ENCODE measurements around the gene DNAH1.

The DNAH1 gene

GRCh38 chr3:52303811-52304210 is 12.3 kb upstream of the DNAH1 start:
- no peak for DNase-seq (ENCODE audit: low read depth)
- no peak for TF ChIP-seq CTCF (IDR thresholded peaks at IDR 0.05; ENCODE audit: control insufficient read depth, insufficient read depth, low read depth, low read length, missing control alignments)
- H3K4me3 ChIP-seq (ENCODE audit: control insufficient read depth, low read depth, low read length), result no peak overlapping the region

- TF ChIP-seq CTCF (IDR thresholded peaks at IDR 0.05; ENCODE audit: control insufficient read depth, insufficient read depth, low read depth, low read length, missing control alignments), result no peak
- DNase-seq (ENCODE audit: low read depth), result no peak
- H3K4me3 ChIP-seq (ENCODE audit: control insufficient read depth, low read depth, low read length), result no peak overlapping the region
These were observed 10.2 kb upstream of the DNAH1 start for GRCh38 chr3:52305926-52306325.

- no peak for TF ChIP-seq CTCF (IDR thresholded peaks at IDR 0.05; ENCODE audit: control insufficient read depth, insufficient read depth, low read depth, low read length, missing control alignments)
- no peak for DNase-seq (ENCODE audit: low read depth)
- no peak overlapping the region for H3K4me3 ChIP-seq (ENCODE audit: control insufficient read depth, low read depth, low read length)
These were observed 9.1 kb upstream of the DNAH1 start for GRCh38 chr3:52306978-52307377.

GRCh38 chr3:52308308-52308707 is 7.8 kb upstream of the DNAH1 start:
- DNase-seq (ENCODE audit: low read depth), result no peak
- H3K4me3 ChIP-seq (ENCODE audit: control insufficient read depth, low read depth, low read length), result no peak overlapping the region
- no peak for TF ChIP-seq CTCF (IDR thresholded peaks at IDR 0.05; ENCODE audit: control insufficient read depth, insufficient read depth, low read depth, low read length, missing control alignments)

- DNase-seq (ENCODE audit: low read depth), result no peak
- no peak overlapping the region for H3K4me3 ChIP-seq (ENCODE audit: control insufficient read depth, low read depth, low read length)
- no peak for TF ChIP-seq CTCF (IDR thresholded peaks at IDR 0.05; ENCODE audit: control insufficient read depth, insufficient read depth, low read depth, low read length, missing control alignments)
These were observed 5.1 kb upstream of the DNAH1 start for GRCh38 chr3:52310861-52311575.

GRCh38 chr3:52311576-52312119 is 4.5 kb upstream of the DNAH1 start:
- no peak for TF ChIP-seq CTCF (IDR thresholded peaks at IDR 0.05; ENCODE audit: control insufficient read depth, insufficient read depth, low read depth, low read length, missing control alignments)
- no peak for DNase-seq (ENCODE audit: low read depth)
- H3K4me3 ChIP-seq (ENCODE audit: control insufficient read depth, low read depth, low read length), result no peak overlapping the region
